ENCODE measurements around the gene CARS2. TPM values are rescaled to one million over a fixed set of nuclear protein-coding genes. Genes with fewer than 3 reads are reported as not detected.
"Not testable (repeated sequence)": the region's sequence is repeated elsewhere in the genome, so short reads cannot be mapped to it uniquely, and the experiment has no call there.

Gene CARS2
- total and polyA plus RNA-seq, 4 donors: 61.9 to 102 (median 75.0) TPM

GRCh38 chr13:110698689-110699088 is 7.2 kb downstream of the CARS2 start:
- Histone ChIP-seq H3K27me3 (ENCODE audit: control insufficient read depth in 3 of 3, insufficient read depth in 3 of 3, low read length in 2 of 3) (no peaks in the 10 kb centered on the region), H3K27ac (ENCODE audit: low read depth in 1 of 2, low read length in 1 of 2) (peak overlapping the region in 1 of 2 donors; percentile 41), H3K36me3 (ENCODE audit: control insufficient read depth in 4 of 4, insufficient read depth in 4 of 4, low read length in 4 of 4) (peaks cover 9 to 37% (median 22%) of the 10 kb centered on the region in 4 donors), H3K4me1 (ENCODE audit: control insufficient read depth in 5 of 5, insufficient read depth in 5 of 5, low read length in 5 of 5) (peaks cover 0 to 14% (median 8%) of the 10 kb centered on the region in 5 donors), H3K9ac (ENCODE audit: insufficient read depth in 1 of 2, low read length in 2 of 2) (no peak overlapping the region), H3K4me3 (no peak overlapping the region), H3K9me3 (ENCODE audit: control insufficient read depth in 4 of 4, insufficient read depth in 3 of 4, low read length in 3 of 4) (no peaks in the 10 kb centered on the region)
- no peak for ATAC-seq (ENCODE audit: insufficient read depth, low FRiP score)
- no peak for TF ChIP-seq CTCF (IDR thresholded peaks at IDR 0.05; ENCODE audit: control extremely low read depth, extremely low read depth)
- no peak for DNase-seq
- 86 to 87% methylated on average over 4 of the region's 4 CpGs for WGBS, 2 donors

GRCh38 chr13:110697842-110698241 is 8.1 kb downstream of the CARS2 start:
- Histone ChIP-seq H3K36me3 (ENCODE audit: control insufficient read depth in 4 of 4, insufficient read depth in 4 of 4, low read length in 4 of 4) (peaks cover 9 to 36% (median 21%) of the 10 kb centered on the region in 4 donors), H3K27ac (ENCODE audit: low read depth in 1 of 2, low read length in 1 of 2) (no peak overlapping the region), H3K4me1 (ENCODE audit: control insufficient read depth in 5 of 5, insufficient read depth in 5 of 5, low read length in 5 of 5) (peaks cover 0 to 10% (median 4%) of the 10 kb centered on the region in 5 donors), H3K9ac (ENCODE audit: insufficient read depth in 1 of 2, low read length in 2 of 2) (no peak overlapping the region), H3K4me3 (no peak overlapping the region), H3K9me3 (ENCODE audit: control insufficient read depth in 4 of 4, insufficient read depth in 3 of 4, low read length in 3 of 4) (no peaks in the 10 kb centered on the region), H3K27me3 (ENCODE audit: control insufficient read depth in 3 of 3, insufficient read depth in 3 of 3, low read length in 2 of 3) (no peaks in the 10 kb centered on the region)
- no peak for ATAC-seq (ENCODE audit: insufficient read depth, low FRiP score)
- TF ChIP-seq CTCF (IDR thresholded peaks at IDR 0.05; ENCODE audit: control extremely low read depth, extremely low read depth): no peak
- 40 to 76% methylated on average over 4 of the region's 4 CpGs for WGBS, 2 donors
- DNase-seq: no peak

- WGBS, 2 donors: 89 to 90% methylated on average over 10 of the region's 10 CpGs
- Histone ChIP-seq H3K9ac (ENCODE audit: insufficient read depth in 1 of 2, low read length in 2 of 2) (no peak overlapping the region), H3K36me3 (ENCODE audit: control insufficient read depth in 4 of 4, insufficient read depth in 4 of 4, low read length in 4 of 4) (peaks cover 9 to 37% (median 20%) of the 10 kb centered on the region in 4 donors)
Measured at GRCh38 chr13:110696776-110697175, 9.1 kb downstream of the CARS2 start.

GRCh38 chr13:110695774-110696173 is 10.1 kb downstream of the CARS2 start:
- H3K4me3 ChIP-seq; H3K27me3 ChIP-seq (ENCODE audit: control insufficient read depth in 3 of 3, insufficient read depth in 3 of 3, low read length in 2 of 3); H3K9ac ChIP-seq (ENCODE audit: insufficient read depth in 1 of 2, low read length in 2 of 2); ATAC-seq (ENCODE audit: insufficient read depth, low FRiP score); H3K4me1 ChIP-seq (ENCODE audit: control insufficient read depth in 5 of 5, insufficient read depth in 5 of 5, low read length in 5 of 5); H3K27ac ChIP-seq (ENCODE audit: low read depth in 1 of 2, low read length in 1 of 2); DNase-seq; H3K9me3 ChIP-seq (ENCODE audit: control insufficient read depth in 4 of 4, insufficient read depth in 3 of 4, low read length in 3 of 4): not testable (repeated sequence)
- H3K36me3 ChIP-seq (ENCODE audit: control insufficient read depth in 4 of 4, insufficient read depth in 4 of 4, low read length in 4 of 4): peaks cover 9 to 36% (median 21%) of the 10 kb centered on the region in 4 donors
- WGBS, 2 donors: 88 to 91% methylated on average over 7 of the region's 7 CpGs

More at GRCh38 chr13:110696776-110697175, 9.1 kb downstream of the CARS2 start:
- H3K4me3 ChIP-seq: no peak overlapping the region
- H3K27me3 ChIP-seq (ENCODE audit: control insufficient read depth in 3 of 3, insufficient read depth in 3 of 3, low read length in 2 of 3): no peaks in the 10 kb centered on the region
- no peak for TF ChIP-seq CTCF (IDR thresholded peaks at IDR 0.05; ENCODE audit: control extremely low read depth, extremely low read depth)
- no peaks in the 10 kb centered on the region for H3K4me1 ChIP-seq (ENCODE audit: control insufficient read depth in 5 of 5, insufficient read depth in 5 of 5, low read length in 5 of 5)
- H3K27ac ChIP-seq (ENCODE audit: low read depth in 1 of 2, low read length in 1 of 2): no peak overlapping the region
- no peaks in the 10 kb centered on the region for H3K9me3 ChIP-seq (ENCODE audit: control insufficient read depth in 4 of 4, insufficient read depth in 3 of 4, low read length in 3 of 4)
- DNase-seq (no peak), ATAC-seq (ENCODE audit: insufficient read depth, low FRiP score) (no peak)

All from lung (tissue), 12 donors.